SK-N-SH (cell line): Measurements from ENCODE around the gene SLC66A2. TPM values are rescaled to one million over a fixed set of nuclear protein-coding genes. Genes with fewer than 3 reads are reported as not detected.

ENCODE experiments used
- CTCF ChIA-PET: fragments of 300-600, 350-600 bp; formaldehyde crosslinking; extraction: SDS; loops from one replicate; lab custom pipeline; 2021; lab: Yijun Ruan, JAX
- POLR2A ChIA-PET: fragments of 350-600 bp; sonication (Branson Sonifier 250); formaldehyde crosslinking; extraction: SDS; loops from one replicate; lab custom pipeline; 2020; ENCODE audit warnings: antibody characterized with exemption, inconsistent platforms; lab: Yijun Ruan, JAX
- DNase-seq: peaks from one replicate; pipeline ENCODE4 v3.0.0; 2012
- H2AFZ ChIP-seq: fragments of 200-600 bp; sonication (generic); 2 replicates; pipeline ENCODE4 v1.8.1; 2016; ENCODE audit warnings: antibody characterized with exemption, mild to moderate bottlenecking, low read depth
- H3F3A ChIP-seq: fragments of 200-600 bp; sonication (generic); replicated peaks from 2 replicates; pipeline ENCODE3; 2016; ENCODE audit warnings: antibody characterized with exemption, mild to moderate bottlenecking; ENCODE audit not compliant: insufficient read depth
- H3K27ac ChIP-seq, 2 experiments: fragments of 200-500 bp in 1 of 2; fragments of 200-600 bp in 1 of 2; sonication (Bioruptor generic) in 1 of 2; sonication (generic), shearing (Covaris generic) in 1 of 2; 2 replicates each; pipeline versions ENCODE4 v1.5.1 to v1.6.1; 2014 to 2016; ENCODE audit warnings: low read depth in 2 of 2, inconsistent platforms in 1 of 2, low read length in 1 of 2, mild to moderate bottlenecking in 1 of 2, mixed read lengths in 1 of 2
- H3K27me3 ChIP-seq: fragments of 200-600 bp; sonication (generic), shearing (Covaris generic); 2 replicates; pipeline ENCODE4 v1.6.1; 2016; ENCODE audit warnings: mixed run types; ENCODE audit not compliant: insufficient read depth
- H3K36me3 ChIP-seq, 2 experiments: fragments of 200-500 bp in 1 of 2; fragments of 200-600 bp in 1 of 2; sonication (Bioruptor generic) in 1 of 2; sonication (generic) in 1 of 2; replicated peaks in 1 of 2; 2 replicates each; pipeline versions ENCODE3 to v1.5.1; 2014 to 2016; ENCODE audit warnings: low read length in 1 of 2, mild to moderate bottlenecking in 1 of 2; ENCODE audit not compliant: insufficient read depth in 2 of 2, control insufficient read depth in 1 of 2
- H3K4me1 ChIP-seq, 2 experiments: fragments of 200-500 bp in 1 of 2; fragments of 200-600 bp in 1 of 2; sonication (Bioruptor generic) in 1 of 2; sonication (generic), shearing (Covaris generic) in 1 of 2; 2 replicates each; pipeline versions ENCODE4 v1.5.1 to v1.6.1; 2014 to 2016; ENCODE audit warnings: low read depth in 1 of 2, low read length in 1 of 2, mixed run types in 1 of 2; ENCODE audit not compliant: insufficient read depth in 2 of 2, control insufficient read depth in 1 of 2
- H3K4me2 ChIP-seq: fragments of 200-600 bp; sonication (generic), shearing (Covaris generic); 2 replicates; pipeline ENCODE4 v1.6.1; 2017; ENCODE audit warnings: mixed run types
- H3K4me3 ChIP-seq, 2 experiments: fragments of 200-500 bp in 1 of 2; fragments of 200-600 bp in 1 of 2; sonication (Bioruptor generic) in 1 of 2; sonication (generic), shearing (Covaris generic) in 1 of 2; 2 replicates each; pipeline versions ENCODE4 v1.5.1 to v1.8.1; 2014 to 2016; ENCODE audit warnings: low read depth in 2 of 2, inconsistent platforms in 1 of 2, low read length in 1 of 2, mild to moderate bottlenecking in 1 of 2, mixed read lengths in 1 of 2, moderate library complexity in 1 of 2
- H3K79me2 ChIP-seq: fragments of 200-600 bp; sonication (generic); 2 replicates; pipeline ENCODE4 v1.8.1; 2017; ENCODE audit warnings: mild to moderate bottlenecking; ENCODE audit not compliant: insufficient read depth
- H3K9ac ChIP-seq: fragments of 200-600 bp; sonication (generic); 2 replicates; pipeline ENCODE4 v1.6.1; 2017; ENCODE audit warnings: mixed run types
- H3K9me2 ChIP-seq: fragments of 200-600 bp; sonication (generic); 2 replicates; pipeline ENCODE4 v1.6.1; 2017; ENCODE audit warnings: mixed run types
- H3K9me3 ChIP-seq: fragments of 200-600 bp; sonication (generic); 2 replicates; pipeline ENCODE4 v1.6.1; 2017; ENCODE audit warnings: mixed run types, mild to moderate bottlenecking, moderate library complexity
- H4K20me1 ChIP-seq: fragments of 200-600 bp; sonication (generic); 2 replicates; pipeline ENCODE4 v1.6.1; 2017; ENCODE audit warnings: mild to moderate bottlenecking, mixed run types; ENCODE audit not compliant: insufficient read depth
- CHD2 ChIP-seq: fragments of 150-350 bp; IDR thresholded peaks from 2 replicates; pipeline ENCODE4 v1.6.1; 2018; ENCODE audit warnings: low read length; ENCODE audit not compliant: partially characterized antibody
- EZH2phosphoT487 ChIP-seq: fragments of 200-600 bp; sonication (generic); IDR thresholded peaks from 2 replicates; pipeline ENCODE4 v1.6.1; 2017; ENCODE audit warnings: low read depth, mixed run types, mild to moderate bottlenecking, antibody characterized with exemption, moderate library complexity, borderline replicate concordance
- MEF2A ChIP-seq: IDR thresholded peaks from 2 replicates; pipeline ENCODE4 v1.4.0; 2012; ENCODE audit warnings: low read depth, borderline replicate concordance
- NFIC ChIP-seq: IDR thresholded peaks from 2 replicates; pipeline ENCODE4 v1.4.0; 2012; ENCODE audit warnings: borderline replicate concordance
- SMC3 ChIP-seq: IDR thresholded peaks from 2 replicates; pipeline ENCODE4 v1.6.1; 2012; ENCODE audit warnings: low read depth, low read length, improper control_type of control experiment
- TCF12 ChIP-seq: IDR thresholded peaks from 2 replicates; pipeline ENCODE4 v1.4.0; 2012
- TEAD4 ChIP-seq: IDR thresholded peaks from 2 replicates; pipeline ENCODE4 v1.4.0; 2012; ENCODE audit warnings: mild to moderate bottlenecking, borderline replicate concordance; ENCODE audit not compliant: insufficient read depth
- YY1 ChIP-seq: IDR thresholded peaks from 2 replicates; pipeline ENCODE4 v1.4.0; 2012; ENCODE audit warnings: low read depth, mild to moderate bottlenecking
- WGBS: methylation state at CpG from one replicate; pipeline ENCODE4 v1.1.6; 2017; ENCODE audit warnings: low lambda C conversion rate; 5-methylcytosine and 5-hydroxymethylcytosine counted together
- polyA plus RNA-seq, 3 experiments: library from polyadenylated mRNA; depleted of rRNA; stranded (reverse); fragments of >200 nt; gene quantifications; 2 replicates each; pipeline ENCODE4 v1.2.3, GENCODE V29; 2012
- TF ChIP-seq, protein P1 (sequence below): fragments of 200-600 bp; sonication (generic); IDR thresholded peaks from 2 replicates; pipeline ENCODE4 v1.6.1; 2017; ENCODE audit warnings: antibody characterized with exemption, mild to moderate bottlenecking, moderate library complexity
- TF ChIP-seq, protein P2 (sequence below): IDR thresholded peaks from 2 replicates; pipeline ENCODE4 v1.4.0; 2012; ENCODE audit warnings: low read depth, borderline replicate concordance
- TF ChIP-seq, protein P3 (sequence below): fragments of 150-350 bp; IDR thresholded peaks from 2 replicates; pipeline ENCODE4 v1.6.1; 2017; ENCODE audit warnings: antibody characterized with exemption, low read length, low read depth, borderline replicate concordance
- TF ChIP-seq, protein P4 (sequence below): IDR thresholded peaks from 2 replicates; pipeline ENCODE4 v1.4.0; 2012; ENCODE audit warnings: low read depth, borderline replicate concordance

The SLC66A2 gene
- polyA plus RNA-seq, 1 of the 3 experiments (the other 2 are of a cell fraction), result 14.5 TPM

DNA sequence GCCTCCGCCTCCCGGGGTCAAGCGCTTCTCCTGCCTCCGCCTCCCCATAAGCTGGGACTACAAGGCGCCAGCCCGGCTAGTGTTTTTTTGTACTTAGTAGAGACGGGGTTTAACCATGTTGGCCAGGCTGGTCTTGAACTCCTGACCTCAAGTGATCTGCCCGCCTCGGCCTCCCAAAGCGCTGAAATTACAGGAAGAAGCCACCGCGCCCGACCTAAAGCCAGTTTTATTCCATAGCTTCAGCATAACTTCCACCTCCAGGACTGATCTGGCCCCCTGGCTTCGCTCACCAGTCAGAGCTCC, 37.7 kb upstream of the SLC66A2 start:
- Histone ChIP-seq H3K27me3 (no peaks in the 10 kb centered on the region), H3K4me3 (peak overlapping the region; percentile 74 to 97), H3K9ac (peak overlapping the region; percentile 90; the same call in 1 of the 2 replicates), H3F3A (peaks cover 14% of the 10 kb centered on the region), H3K9me3 (no peaks in the 10 kb centered on the region), H2AFZ (peak overlapping the region; percentile 94), H3K36me3 (peaks cover 2 to 18% of the 10 kb centered on the region in 2 experiments), H3K9me2 (no peaks in the 10 kb centered on the region), H4K20me1 (peaks cover 34% of the 10 kb centered on the region), H3K4me1 (peaks cover 4 to 11% of the 10 kb centered on the region in 2 experiments; a peak in 2 of 4 replicates), H3K4me2 (peak overlapping the region; percentile 97), H3K79me2 (peaks cover 41% of the 10 kb centered on the region), H3K27ac (peak overlapping the region in 1 of 2 experiments; percentile 85; a peak in 2 of 4 replicates)
- ChIA-PET CTCF (interaction anchor here (1.1 to 1.7 kb wide), 2 partner anchors 13 to 22 kb away, joined by 3 to 4 read pairs; no protein-coding TSS in a partner anchor), POLR2A (interaction anchor here (0.7 to 1.0 kb wide), 2 partner anchors 37 to 167 kb away, joined by 4 read pairs; no protein-coding TSS in a partner anchor)
- TF ChIP-seq, protein P1, sequence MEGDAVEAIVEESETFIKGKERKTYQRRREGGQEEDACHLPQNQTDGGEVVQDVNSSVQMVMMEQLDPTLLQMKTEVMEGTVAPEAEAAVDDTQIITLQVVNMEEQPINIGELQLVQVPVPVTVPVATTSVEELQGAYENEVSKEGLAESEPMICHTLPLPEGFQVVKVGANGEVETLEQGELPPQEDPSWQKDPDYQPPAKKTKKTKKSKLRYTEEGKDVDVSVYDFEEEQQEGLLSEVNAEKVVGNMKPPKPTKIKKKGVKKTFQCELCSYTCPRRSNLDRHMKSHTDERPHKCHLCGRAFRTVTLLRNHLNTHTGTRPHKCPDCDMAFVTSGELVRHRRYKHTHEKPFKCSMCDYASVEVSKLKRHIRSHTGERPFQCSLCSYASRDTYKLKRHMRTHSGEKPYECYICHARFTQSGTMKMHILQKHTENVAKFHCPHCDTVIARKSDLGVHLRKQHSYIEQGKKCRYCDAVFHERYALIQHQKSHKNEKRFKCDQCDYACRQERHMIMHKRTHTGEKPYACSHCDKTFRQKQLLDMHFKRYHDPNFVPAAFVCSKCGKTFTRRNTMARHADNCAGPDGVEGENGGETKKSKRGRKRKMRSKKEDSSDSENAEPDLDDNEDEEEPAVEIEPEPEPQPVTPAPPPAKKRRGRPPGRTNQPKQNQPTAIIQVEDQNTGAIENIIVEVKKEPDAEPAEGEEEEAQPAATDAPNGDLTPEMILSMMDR, result no peak
- TF ChIP-seq CHD2, result no peak
- no peak for TF ChIP-seq MEF2A
- TF ChIP-seq EZH2phosphoT487, result no peak
- TF ChIP-seq TEAD4, result no peak
- TF ChIP-seq, protein P2, sequence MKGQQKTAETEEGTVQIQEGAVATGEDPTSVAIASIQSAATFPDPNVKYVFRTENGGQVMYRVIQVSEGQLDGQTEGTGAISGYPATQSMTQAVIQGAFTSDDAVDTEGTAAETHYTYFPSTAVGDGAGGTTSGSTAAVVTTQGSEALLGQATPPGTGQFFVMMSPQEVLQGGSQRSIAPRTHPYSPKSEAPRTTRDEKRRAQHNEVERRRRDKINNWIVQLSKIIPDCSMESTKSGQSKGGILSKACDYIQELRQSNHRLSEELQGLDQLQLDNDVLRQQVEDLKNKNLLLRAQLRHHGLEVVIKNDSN, result no peak
- no peak for TF ChIP-seq YY1
- TF ChIP-seq NFIC, result no peak
- TF ChIP-seq TCF12, result no peak
- TF ChIP-seq SMC3, result no peak
- TF ChIP-seq, protein P3, sequence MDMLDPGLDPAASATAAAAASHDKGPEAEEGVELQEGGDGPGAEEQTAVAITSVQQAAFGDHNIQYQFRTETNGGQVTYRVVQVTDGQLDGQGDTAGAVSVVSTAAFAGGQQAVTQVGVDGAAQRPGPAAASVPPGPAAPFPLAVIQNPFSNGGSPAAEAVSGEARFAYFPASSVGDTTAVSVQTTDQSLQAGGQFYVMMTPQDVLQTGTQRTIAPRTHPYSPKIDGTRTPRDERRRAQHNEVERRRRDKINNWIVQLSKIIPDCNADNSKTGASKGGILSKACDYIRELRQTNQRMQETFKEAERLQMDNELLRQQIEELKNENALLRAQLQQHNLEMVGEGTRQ, result no peak
- TF ChIP-seq, protein P4, sequence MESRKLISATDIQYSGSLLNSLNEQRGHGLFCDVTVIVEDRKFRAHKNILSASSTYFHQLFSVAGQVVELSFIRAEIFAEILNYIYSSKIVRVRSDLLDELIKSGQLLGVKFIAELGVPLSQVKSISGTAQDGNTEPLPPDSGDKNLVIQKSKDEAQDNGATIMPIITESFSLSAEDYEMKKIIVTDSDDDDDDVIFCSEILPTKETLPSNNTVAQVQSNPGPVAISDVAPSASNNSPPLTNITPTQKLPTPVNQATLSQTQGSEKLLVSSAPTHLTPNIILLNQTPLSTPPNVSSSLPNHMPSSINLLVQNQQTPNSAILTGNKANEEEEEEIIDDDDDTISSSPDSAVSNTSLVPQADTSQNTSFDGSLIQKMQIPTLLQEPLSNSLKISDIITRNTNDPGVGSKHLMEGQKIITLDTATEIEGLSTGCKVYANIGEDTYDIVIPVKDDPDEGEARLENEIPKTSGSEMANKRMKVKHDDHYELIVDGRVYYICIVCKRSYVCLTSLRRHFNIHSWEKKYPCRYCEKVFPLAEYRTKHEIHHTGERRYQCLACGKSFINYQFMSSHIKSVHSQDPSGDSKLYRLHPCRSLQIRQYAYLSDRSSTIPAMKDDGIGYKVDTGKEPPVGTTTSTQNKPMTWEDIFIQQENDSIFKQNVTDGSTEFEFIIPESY, result no peak
- DNase-seq, result no peak
- 65% methylated on average over 14 of the region's 14 CpGs for WGBS
